GM23338 (cell line): ENCODE results near the gene KXD1. TPM values are rescaled to one million over a fixed set of nuclear protein-coding genes. Genes with fewer than 3 reads are reported as not detected.

ENCODE experiments used
- CREB1 ChIP-seq: fragments of 250-450 bp; sonication (Bioruptor Pico); IDR thresholded peaks from 2 replicates; pipeline ENCODE4 v1.5.0; 2020; ENCODE audit warnings: low read depth, mild to moderate bottlenecking, moderate library complexity
- EZH2 ChIP-seq: fragments of 200-600 bp; sonication (generic); IDR thresholded peaks from one replicate; pipeline ENCODE4 v1.8.0; 2017; ENCODE audit warnings: antibody characterized with exemption, mild to moderate bottlenecking, low read depth; ENCODE audit not compliant: unreplicated experiment
- JUNB ChIP-seq: IDR thresholded peaks from one replicate; pipeline ENCODE4 v1.6.1; 2016; ENCODE audit warnings: antibody characterized with exemption; ENCODE audit not compliant: unreplicated experiment
- NANOG ChIP-seq: IDR thresholded peaks from 2 replicates; pipeline ENCODE4 v1.6.1; 2016; ENCODE audit warnings: antibody characterized with exemption, borderline replicate concordance
- POLR2AphosphoS5 ChIP-seq: IDR thresholded peaks from 2 replicates; pipeline ENCODE4 v1.6.1; 2016; ENCODE audit warnings: antibody characterized with exemption, low read depth
- REST ChIP-seq: IDR thresholded peaks from one replicate; pipeline ENCODE4 v1.6.1; 2018; ENCODE audit warnings: antibody characterized with exemption; ENCODE audit not compliant: unreplicated experiment
- ZNF331 ChIP-seq: fragments of 250-450 bp; sonication (Bioruptor Pico); IDR thresholded peaks from 2 replicates; pipeline ENCODE4 v1.5.0; 2020; ENCODE audit warnings: low read depth, mild to moderate bottlenecking, moderate library complexity
- ZNF462 ChIP-seq: fragments of 250-450 bp; sonication (Bioruptor Pico); IDR thresholded peaks from 2 replicates; pipeline ENCODE4 v1.5.0; 2020; ENCODE audit warnings: mild to moderate bottlenecking, moderate library complexity
- polyA plus RNA-seq: library from polyadenylated mRNA; unstranded; fragments of >200 nt; fragmentation: Nextera tagmentation; extraction: Ambion mirVana; gene quantifications from 2 replicates; pipeline ENCODE4 v1.2.1, GENCODE V29; 2016
- total RNA-seq: library from RNA; depleted of rRNA; stranded (reverse); fragments of >200 nt; shearing (Covaris generic); gene quantifications from 2 replicates; pipeline ENCODE4 v1.2.3, GENCODE V29; 2014
- TF ChIP-seq, protein P1 (sequence below): IDR thresholded peaks from 2 replicates; pipeline ENCODE4 v1.6.1; 2016; ENCODE audit warnings: antibody characterized with exemption

KXD1 gene
- total and polyA plus RNA-seq, 2 experiments from 2014 or later = 108 to 164 TPM

DNA sequence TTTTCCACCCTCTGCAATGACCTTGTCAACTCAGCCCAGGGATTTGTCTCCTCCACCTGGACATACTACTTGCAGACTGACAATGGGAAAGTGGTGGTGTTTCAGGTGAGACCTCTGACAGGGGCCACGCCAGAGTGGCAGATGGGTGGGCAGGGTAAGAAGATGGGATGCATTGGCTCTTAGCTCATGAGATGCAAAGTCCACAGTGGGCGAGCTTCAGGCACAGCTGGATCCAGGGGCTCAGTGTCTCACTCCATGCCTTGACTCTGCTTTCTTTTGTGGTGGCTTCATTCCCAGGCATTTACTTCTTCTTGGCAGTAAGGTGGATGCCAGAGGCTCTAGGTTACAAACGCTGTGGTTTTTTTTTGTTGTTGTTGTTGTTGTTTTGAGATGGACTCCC is 58.4 kb downstream of the KXD1 start (continued):
- TF ChIP-seq ZNF462 (CRISPR knock-in tag) (no peak), ZNF331 (CRISPR knock-in tag) (no peak), NANOG (no peak), POLR2AphosphoS5 (no peak), EZH2 (no peak), REST (no peak), CREB1 (no peak), JUNB (no peak)
- TF ChIP-seq, protein P1, sequence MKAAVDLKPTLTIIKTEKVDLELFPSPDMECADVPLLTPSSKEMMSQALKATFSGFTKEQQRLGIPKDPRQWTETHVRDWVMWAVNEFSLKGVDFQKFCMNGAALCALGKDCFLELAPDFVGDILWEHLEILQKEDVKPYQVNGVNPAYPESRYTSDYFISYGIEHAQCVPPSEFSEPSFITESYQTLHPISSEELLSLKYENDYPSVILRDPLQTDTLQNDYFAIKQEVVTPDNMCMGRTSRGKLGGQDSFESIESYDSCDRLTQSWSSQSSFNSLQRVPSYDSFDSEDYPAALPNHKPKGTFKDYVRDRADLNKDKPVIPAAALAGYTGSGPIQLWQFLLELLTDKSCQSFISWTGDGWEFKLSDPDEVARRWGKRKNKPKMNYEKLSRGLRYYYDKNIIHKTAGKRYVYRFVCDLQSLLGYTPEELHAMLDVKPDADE = no peak
